GM12878 (cell line): ENCODE data around the gene MGMT. TPM values are rescaled to one million over a fixed set of nuclear protein-coding genes. Genes with fewer than 3 reads are reported as not detected.

Experiments used
- ATAC-seq: fragments of 200-7000 bp; cut with Tn5 transposase; 3 replicates; pipeline ENCODE4 v1.9.1; 2020; ENCODE audit warnings: mild to moderate bottlenecking, moderate library complexity
- BruUV-seq: library from RNA; stranded (reverse); fragments of 400-500 nt; replicated peaks from 2 replicates; lab custom pipeline; 2021; lab: Mats Ljungman, UMichigan
- CTCF ChIA-PET: fragments of 300-600 bp; sonication (Branson Sonifier 250); formaldehyde crosslinking; extraction: SDS; loops from one replicate; lab custom pipeline; 2021; ENCODE audit warnings: inconsistent platforms; lab: Yijun Ruan, JAX
- POLR2A ChIA-PET: fragments of 350-600 bp; formaldehyde crosslinking; extraction: SDS; loops from one replicate; lab custom pipeline; 2021; ENCODE audit warnings: inconsistent platforms; lab: Charles Lee
- RAD21 ChIA-PET: fragments of 300-600 bp; sonication (Branson Sonifier 250); formaldehyde crosslinking; loops from one replicate; lab custom pipeline; 2023; ENCODE audit warnings: antibody characterized with exemption; ENCODE audit not compliant: unreplicated experiment; lab: Charles Lee
- SMC1A ChIA-PET: fragments of 300-600 bp; sonication (Branson Sonifier 250); formaldehyde crosslinking; loops from one replicate; lab custom pipeline; 2023; ENCODE audit not compliant: unreplicated experiment, uncharacterized antibody; lab: Charles Lee
- DNase-seq: peaks from one replicate; pipeline ENCODE4 v3.0.0-alpha.2; 2011; ENCODE audit warnings: low read depth, low spot score
- FAIRE-seq: peaks from 3 replicates; lab custom pipeline; 2011; peaks lifted over from hg19 to GRCh38; lab: Jason Lieb, UNC
- H2AFZ ChIP-seq: 2 replicates; pipeline ENCODE4 v1.6.0; 2011; ENCODE audit warnings: low read depth, low read length, control low read depth; ENCODE audit not compliant: control insufficient read depth
- H3K27ac ChIP-seq: 2 replicates; pipeline ENCODE4 v1.5.1; 2011; ENCODE audit warnings: control low read depth; ENCODE audit not compliant: control insufficient read depth, insufficient read depth
- H3K27me3 ChIP-seq, 2 experiments: replicated peaks in 1 of 2; 2 replicates each; pipeline versions ENCODE4 v1.6.0 to v1.6.1; 2011; ENCODE audit warnings: low read length in 1 of 2; ENCODE audit not compliant: control insufficient read depth in 2 of 2, insufficient read depth in 2 of 2
- H3K36me3 ChIP-seq, 2 experiments: 2 replicates each; pipeline ENCODE4 v1.5.1; 2011; ENCODE audit warnings: low read length in 1 of 2; ENCODE audit not compliant: control insufficient read depth in 2 of 2, insufficient read depth in 2 of 2
- H3K4me1 ChIP-seq: 2 replicates; pipeline ENCODE4 v1.6.1; 2011; ENCODE audit warnings: mild to moderate bottlenecking, low read length, moderate library complexity, mixed read lengths; ENCODE audit not compliant: control insufficient read depth, insufficient read depth
- H3K4me2 ChIP-seq: 2 replicates; pipeline ENCODE4 v1.6.0; 2011; ENCODE audit warnings: control low read depth; ENCODE audit not compliant: control insufficient read depth, insufficient read depth
- H3K4me3 ChIP-seq: fragments of 200-600 bp; sonication (generic); 2 replicates; pipeline ENCODE4 v1.5.1; 2016
- H3K79me2 ChIP-seq: 2 replicates; pipeline ENCODE4 v1.6.0; 2011; ENCODE audit warnings: low read length; ENCODE audit not compliant: control insufficient read depth, insufficient read depth
- H3K9ac ChIP-seq: 2 replicates; pipeline ENCODE4 v1.8.0; 2011; ENCODE audit warnings: low read length, control low read depth, mixed read lengths; ENCODE audit not compliant: control insufficient read depth, insufficient read depth
- H3K9me3 ChIP-seq: replicated peaks from 3 replicates; pipeline ENCODE4 v1.5.1; 2011; ENCODE audit warnings: mild to moderate bottlenecking, low read length; ENCODE audit not compliant: control insufficient read depth, insufficient read depth
- H4K20me1 ChIP-seq: 2 replicates; pipeline ENCODE4 v1.6.0; 2011; ENCODE audit not compliant: control insufficient read depth, insufficient read depth
- FOXK2 ChIP-seq: fragments of 450-650 bp; IDR thresholded peaks from 2 replicates; pipeline ENCODE4 v1.6.1; 2017; ENCODE audit warnings: mild to moderate bottlenecking, moderate library complexity
- HDAC6 ChIP-seq: fragments of 200-600 bp; sonication (generic); IDR thresholded peaks from one replicate; pipeline ENCODE4 v1.8.0; 2017; ENCODE audit warnings: antibody characterized with exemption; ENCODE audit not compliant: unreplicated experiment
- MEF2A ChIP-seq: IDR thresholded peaks from 2 replicates; pipeline ENCODE4 v1.6.1; 2011; ENCODE audit warnings: low read depth, mild to moderate bottlenecking, low read length, moderate library complexity; ENCODE audit not compliant: insufficient read depth
- RAD51 ChIP-seq: fragments of 450-650 bp; IDR thresholded peaks from 2 replicates; pipeline ENCODE4 v1.6.1; 2016; ENCODE audit warnings: moderate library complexity, mild to moderate bottlenecking, inconsistent platforms
- RBBP5 ChIP-seq: fragments of 200-600 bp; sonication (generic); conservative IDR thresholded peaks from 2 replicates; pipeline ENCODE4 v1.6.1; 2016
- RFX5 ChIP-seq: IDR thresholded peaks from 2 replicates; pipeline ENCODE4 v1.6.1; 2011; ENCODE audit warnings: low read depth, low read length, improper control_type of control experiment
- SUPT20H ChIP-seq: IDR thresholded peaks from 2 replicates; pipeline ENCODE4 v1.6.1; 2011; ENCODE audit warnings: low read depth, mild to moderate bottlenecking, low read length, moderate library complexity, borderline replicate concordance; ENCODE audit not compliant: control insufficient read depth
- TAF1 ChIP-seq: IDR thresholded peaks from 2 replicates; pipeline ENCODE4 v1.6.1; 2011; ENCODE audit warnings: mild to moderate bottlenecking, low read depth, low read length, borderline replicate concordance
- WRNIP1 ChIP-seq: IDR thresholded peaks from 2 replicates; pipeline ENCODE4 v1.6.1; 2011; ENCODE audit warnings: low read depth, low read length, improper control_type of control experiment, borderline replicate concordance
- ZBED1 ChIP-seq: IDR thresholded peaks from 2 replicates; pipeline ENCODE4 v1.6.1; 2016; ENCODE audit warnings: borderline replicate concordance
- WGBS: methylation state at CpG from one replicate; pipeline ENCODE4 v1.1.6; 2016; ENCODE audit warnings: low lambda C conversion rate; ENCODE audit not compliant: insufficient replicate concordance, insufficient coverage; ENCODE audit errors: missing lambda C conversion rate; 5-methylcytosine and 5-hydroxymethylcytosine counted together
- in situ Hi-C: fragments of 300-500 bp; cut with MboI; formaldehyde crosslinking; loops from 9 replicates; pipeline ENCODE4 v1.14.3; 2018; ENCODE audit warnings: mixed read lengths
- intact Hi-C: fragments of 100-400 bp; cut with micrococcal nuclease; formaldehyde crosslinking; loops from one replicate; pipeline ENCODE4 v1.14.2; 2022; ENCODE audit not compliant: unreplicated experiment
- polyA plus RNA-seq, 11 experiments: library from polyadenylated mRNA; depleted of rRNA in 4 of 11; unstranded in 6 of 11; stranded (reverse) in 5 of 11; fragments of >200 nt; fragmentation: Nextera tagmentation in 4 of 11; fragmentation: Illumina TruSeq in 1 of 11; extraction: Ambion mirVana in 4 of 11; extraction: Trizol in 1 of 11; gene quantifications; 1 replicate in 1 of 11; 2 replicates in 10 of 11; pipeline versions ENCODE4 v1.2.1 to v1.2.3, GENCODE V29; 2011 to 2016; ENCODE audit warnings: inconsistent platforms in 2 of 11, missing spikeins in 2 of 11, low read depth in 1 of 11
- total RNA-seq, 4 experiments: library from RNA; depleted of rRNA in 3 of 4; stranded (reverse); fragments of >200 nt in 3 of 4; fragmentation: Illumina TruSeq in 1 of 4; extraction: Trizol in 1 of 4; gene quantifications; 2 replicates each; pipeline versions ENCODE4 v1.2.1 to v1.2.3, GENCODE V29; 2013 to 2021

Gene MGMT
- total and polyA plus RNA-seq, 10 of the 15 experiments (the other 5 are each of a cell fraction or from before 2014, with no cell fraction given), result 0.16 to 24.2 (median 13.3) TPM

DNA sequence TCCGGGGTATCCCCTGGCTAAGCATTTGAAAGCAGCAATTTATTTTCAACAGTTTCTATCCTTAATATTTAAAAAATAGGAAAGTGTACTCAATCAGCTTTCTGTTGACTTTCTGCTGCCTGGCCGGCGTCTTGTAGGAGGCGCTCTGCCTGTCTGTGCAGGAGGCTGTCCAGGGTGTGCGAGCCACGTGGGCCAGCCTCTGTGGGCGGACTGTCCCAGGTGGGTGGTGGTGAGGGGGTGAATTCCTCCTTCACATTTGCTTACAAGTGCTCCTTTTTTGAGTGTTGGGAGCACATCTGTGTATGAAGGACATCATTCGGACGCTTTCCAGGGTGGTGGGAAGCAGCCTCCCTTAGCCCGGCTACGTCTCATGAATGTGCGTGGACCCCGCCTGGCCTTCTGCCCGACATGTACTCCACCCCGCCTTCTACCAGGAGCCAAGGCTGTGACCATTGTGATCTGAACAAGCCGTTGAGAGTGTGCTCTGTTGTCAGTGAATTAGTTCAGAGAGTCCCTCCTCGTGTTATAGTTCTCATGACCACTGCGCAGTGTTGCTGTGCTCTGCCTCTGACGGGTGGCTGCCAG lies 114.9 kb downstream of the MGMT start (continued):
- TF ChIP-seq TAF1 (no peak), HDAC6 (no peak), RAD51 (no peak), FOXK2 (no peak), RBBP5 (no peak)

DNA sequence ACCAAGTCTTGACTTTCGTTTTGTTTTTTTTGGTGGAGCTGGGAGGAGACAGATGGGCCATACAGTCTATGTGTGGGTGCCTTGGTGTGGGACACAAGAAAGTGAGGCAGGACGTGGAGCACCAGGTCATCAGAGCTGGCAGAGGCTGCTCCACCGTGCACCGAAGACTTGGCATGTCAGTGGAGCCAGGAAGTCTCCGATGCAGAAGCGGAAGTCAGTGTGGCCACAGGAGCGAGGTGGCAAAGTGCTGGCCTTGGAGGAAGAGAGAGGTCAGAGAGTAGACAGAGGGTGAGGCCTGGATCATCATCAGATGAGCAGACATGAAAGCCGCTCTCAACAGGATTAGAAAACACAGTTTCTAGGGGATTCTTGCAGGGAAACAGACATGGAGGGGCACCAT lies 116.8 kb downstream of the MGMT start:
- POLR2A ChIA-PET, result no interaction called here
- TF ChIP-seq MEF2A (no peak), ZBED1 (no peak), SUPT20H (no peak), RFX5 (no peak), WRNIP1 (no peak)
- in situ Hi-C loops (no loop called here), intact Hi-C loops (no loop called here)
- Histone ChIP-seq H3K4me3 (no peak overlapping the region), H3K79me2 (no peaks in the 10 kb centered on the region), H3K27ac (no peak overlapping the region), H3K36me3 (no peaks in the 10 kb centered on the region), H3K9ac (no peak overlapping the region), H3K9me3 (peaks cover 7% of the 10 kb centered on the region), H3K4me1 (no peaks in the 10 kb centered on the region), H3K27me3 (no peaks in the 10 kb centered on the region), H3K4me2 (no peak overlapping the region), H4K20me1 (no peaks in the 10 kb centered on the region), H2AFZ (no peak overlapping the region)
- WGBS, result 81% methylated on average over 8 of the region's 8 CpGs
- FAIRE-seq (no peak), ATAC-seq (no peak), DNase-seq (no peak)
- no TSS peak for BruUV-seq
- RAD21 ChIA-PET, result no interaction called here
- CTCF ChIA-PET, result no interaction called here
- SMC1A ChIA-PET, result no interaction called here
